GM10847 (cell line): Measurements from ENCODE around the gene OTOGL.

Experiments used
- POLR2A ChIP-seq: IDR thresholded peaks from 2 replicates; pipeline ENCODE4 v1.6.1; 2011; ENCODE audit not compliant: insufficient read length; ENCODE audit errors: extremely low read depth

Gene OTOGL

GRCh38 chr12:80165746-80166145, 66.4 kb downstream of the OTOGL start:
- TF ChIP-seq POLR2A: no peak

- no peak for TF ChIP-seq POLR2A
These were observed 67.4 kb downstream of the OTOGL start for GRCh38 chr12:80166751-80167150.

- TF ChIP-seq POLR2A: no peak
These were observed 69.6 kb downstream of the OTOGL start for GRCh38 chr12:80168936-80169335.

GRCh38 chr12:80170915-80171314, 71.6 kb downstream of the OTOGL start:
- TF ChIP-seq POLR2A: no peak

GRCh38 chr12:80173083-80173864, 73.9 kb downstream of the OTOGL start:
- no peak for TF ChIP-seq POLR2A

GRCh38 chr12:80175307-80175930, 76.1 kb downstream of the OTOGL start:
- TF ChIP-seq POLR2A: no peak

GRCh38 chr12:80176706-80177105, 77.4 kb downstream of the OTOGL start:
- TF ChIP-seq POLR2A: no peak

- TF ChIP-seq POLR2A: no peak
These were observed 79.5 kb downstream of the OTOGL start for GRCh38 chr12:80178846-80179245.

- TF ChIP-seq POLR2A: no peak
These were observed 84.6 kb downstream of the OTOGL start for GRCh38 chr12:80183939-80184338.

GRCh38 chr12:80184926-80185325, 85.6 kb downstream of the OTOGL start:
- TF ChIP-seq POLR2A: no peak

- TF ChIP-seq POLR2A: no peak
These were observed 87.4 kb downstream of the OTOGL start for GRCh38 chr12:80186727-80187217.

GRCh38 chr12:80187660-80188090, 88.3 kb downstream of the OTOGL start:
- no peak for TF ChIP-seq POLR2A

GRCh38 chr12:80188576-80188975, 89.2 kb downstream of the OTOGL start:
- no peak for TF ChIP-seq POLR2A

- TF ChIP-seq POLR2A: no peak
These were observed 89.9 kb downstream of the OTOGL start for GRCh38 chr12:80189241-80189640.

- TF ChIP-seq POLR2A: no peak
These were observed 90.7 kb downstream of the OTOGL start for GRCh38 chr12:80190001-80190400.

GRCh38 chr12:80192087-80192486, 92.8 kb downstream of the OTOGL start:
- TF ChIP-seq POLR2A: no peak
